Ovary (tissue), 3 donors: ENCODE data around the gene LOXHD1.

Experiments
- EP300 ChIP-seq: sonication (generic); formaldehyde crosslinking; IDR thresholded peaks from one replicate; pipeline ENCODE4 v1.6.1; 2017; ENCODE audit warnings: antibody characterized with exemption
- POLR2A ChIP-seq: fragments of 450-650 bp; IDR thresholded peaks from one replicate; pipeline ENCODE4 v1.6.1; 2017; ENCODE audit warnings: antibody characterized with exemption, mild to moderate bottlenecking, moderate library complexity
- TF ChIP-seq, protein P1 (sequence below), 3 donors: fragments of 450-650 bp in 2 of 3; fragments of 200-600 bp in 1 of 3; IDR thresholded peaks; one replicate each; pipeline versions ENCODE4 v1.5.1 to v1.8.0; 2016 to 2022; ENCODE audit warnings: antibody characterized with exemption in 3 of 3, mild to moderate bottlenecking in 1 of 3
- donor health status: DM: no; HTN: no; CAD: no.

DNA sequence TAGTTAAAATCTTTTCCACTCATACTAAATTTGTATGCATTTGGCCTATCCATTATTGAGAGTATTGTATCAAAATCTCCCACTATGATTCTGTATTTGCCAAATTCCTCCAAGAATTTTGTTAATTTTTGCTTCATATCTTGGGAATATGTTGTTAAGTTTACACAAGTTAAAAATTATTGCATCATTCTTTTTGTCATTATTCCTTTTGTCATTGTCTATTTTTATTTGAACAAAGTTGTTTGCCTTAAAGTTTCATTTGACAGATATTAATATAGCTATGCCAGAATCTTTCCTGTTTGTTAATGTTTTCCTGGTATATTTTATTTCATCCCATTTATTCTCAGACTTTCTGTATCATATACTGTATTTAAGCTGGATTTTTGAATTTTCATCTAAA is 41.3 kb downstream of the LOXHD1 start:
- TF ChIP-seq, protein P1, sequence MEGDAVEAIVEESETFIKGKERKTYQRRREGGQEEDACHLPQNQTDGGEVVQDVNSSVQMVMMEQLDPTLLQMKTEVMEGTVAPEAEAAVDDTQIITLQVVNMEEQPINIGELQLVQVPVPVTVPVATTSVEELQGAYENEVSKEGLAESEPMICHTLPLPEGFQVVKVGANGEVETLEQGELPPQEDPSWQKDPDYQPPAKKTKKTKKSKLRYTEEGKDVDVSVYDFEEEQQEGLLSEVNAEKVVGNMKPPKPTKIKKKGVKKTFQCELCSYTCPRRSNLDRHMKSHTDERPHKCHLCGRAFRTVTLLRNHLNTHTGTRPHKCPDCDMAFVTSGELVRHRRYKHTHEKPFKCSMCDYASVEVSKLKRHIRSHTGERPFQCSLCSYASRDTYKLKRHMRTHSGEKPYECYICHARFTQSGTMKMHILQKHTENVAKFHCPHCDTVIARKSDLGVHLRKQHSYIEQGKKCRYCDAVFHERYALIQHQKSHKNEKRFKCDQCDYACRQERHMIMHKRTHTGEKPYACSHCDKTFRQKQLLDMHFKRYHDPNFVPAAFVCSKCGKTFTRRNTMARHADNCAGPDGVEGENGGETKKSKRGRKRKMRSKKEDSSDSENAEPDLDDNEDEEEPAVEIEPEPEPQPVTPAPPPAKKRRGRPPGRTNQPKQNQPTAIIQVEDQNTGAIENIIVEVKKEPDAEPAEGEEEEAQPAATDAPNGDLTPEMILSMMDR (IDR thresholded peaks at IDR 0.05), result no peak
- TF ChIP-seq POLR2A (no peak), EP300 (no peak)
